NCI-H524 treated with DMSO at 0.1 percent for 48 hours (cell line): ENCODE data around the gene KCNMA1.

Source experiments
- DNase-seq: peaks from one replicate; lab custom pipeline; 2025; lab: John Stamatoyannopoulos, UW

The KCNMA1 gene

GRCh38 chr10:77448226-77448625 is 189.4 kb downstream of the KCNMA1 start:
- DNase-seq, result no peak

- DNase-seq, result no peak
These were observed 190.9 kb downstream of the KCNMA1 start for GRCh38 chr10:77446700-77447099.

GRCh38 chr10:77445547-77445946 is 192.1 kb downstream of the KCNMA1 start:
- no peak for DNase-seq

- DNase-seq, result no peak
These were observed 193.6 kb downstream of the KCNMA1 start for GRCh38 chr10:77444041-77444440.

- no peak for DNase-seq
These were observed 194.9 kb downstream of the KCNMA1 start for GRCh38 chr10:77442699-77443189.

- peak; percentile 51 for DNase-seq
These were observed 196.0 kb downstream of the KCNMA1 start for GRCh38 chr10:77441353-77442166.

- no peak for DNase-seq
These were observed 201.2 kb downstream of the KCNMA1 start for GRCh38 chr10:77436257-77436975.

- no peak for DNase-seq
These were observed 204.1 kb downstream of the KCNMA1 start for GRCh38 chr10:77433546-77433945.

- no peak for DNase-seq
These were observed 205.4 kb downstream of the KCNMA1 start for GRCh38 chr10:77431980-77432797.

GRCh38 chr10:77431209-77431611 is 206.4 kb downstream of the KCNMA1 start:
- no peak for DNase-seq

- no peak for DNase-seq
These were observed 207.1 kb downstream of the KCNMA1 start for GRCh38 chr10:77430530-77430929.

GRCh38 chr10:77428691-77429395 is 208.8 kb downstream of the KCNMA1 start:
- DNase-seq, result no peak

GRCh38 chr10:77424257-77424656 is 213.4 kb downstream of the KCNMA1 start:
- DNase-seq, result no peak

GRCh38 chr10:77422491-77423338 is 214.9 kb downstream of the KCNMA1 start:
- no peak for DNase-seq

- no peak for DNase-seq
These were observed 216.0 kb downstream of the KCNMA1 start for GRCh38 chr10:77421591-77421990.

GRCh38 chr10:77420947-77421523 is 216.6 kb downstream of the KCNMA1 start:
- no peak for DNase-seq

- DNase-seq, result no peak
These were observed 217.6 kb downstream of the KCNMA1 start for GRCh38 chr10:77419979-77420378.

- no peak for DNase-seq
These were observed 218.6 kb downstream of the KCNMA1 start for GRCh38 chr10:77419056-77419455.

- DNase-seq, result no peak
These were observed 219.6 kb downstream of the KCNMA1 start for GRCh38 chr10:77417806-77418640.
